Caco-2 (cell line): Measurements from ENCODE around the gene PRR12. TPM values are rescaled to one million over a fixed set of nuclear protein-coding genes. Genes with fewer than 3 reads are reported as not detected.

ENCODE experiments used
- BruUV-seq: library from RNA; stranded (reverse); fragments of 400-500 nt; replicated peaks from 2 replicates; lab custom pipeline; 2021; lab: Mats Ljungman, UMichigan
- CTCF ChIA-PET: fragments of 300-600 bp; sonication (Branson Sonifier 250); formaldehyde crosslinking; loops from one replicate; lab custom pipeline; 2022; ENCODE audit warnings: antibody characterized with exemption; lab: Charles Lee
- POLR2A ChIA-PET: fragments of 300-600 bp; sonication (Branson Sonifier 250); formaldehyde crosslinking; loops from one replicate; lab custom pipeline; 2022; ENCODE audit warnings: antibody characterized with exemption; lab: Charles Lee
- DNase-seq, 2 experiments: peaks; one replicate each; pipeline versions ENCODE4 v3.0.0 to v3.0.0-alpha.2; 2020 to 2022
- H3K27me3 ChIP-seq: replicated peaks from 2 replicates; pipeline ENCODE4 v1.6.0; 2011; ENCODE audit warnings: low read length; ENCODE audit not compliant: control insufficient read depth, insufficient read depth
- H3K36me3 ChIP-seq: 2 replicates; pipeline ENCODE4 v1.5.1; 2011; ENCODE audit warnings: low read length; ENCODE audit not compliant: control insufficient read depth, insufficient read depth
- H3K4me1 ChIP-seq: fragments of 250-450 bp; sonication (Bioruptor Pico); 2 replicates; pipeline ENCODE4 v1.5.1; 2020; ENCODE audit warnings: mild to moderate bottlenecking
- H3K4me3 ChIP-seq: 2 replicates; pipeline ENCODE4 v1.5.1; 2011; ENCODE audit warnings: low read depth, mild to moderate bottlenecking, control low read depth, low read length
- H3K9me3 ChIP-seq: fragments of 250-450 bp; sonication (Bioruptor Pico); 2 replicates; pipeline ENCODE4 v1.5.1; 2020; ENCODE audit warnings: mild to moderate bottlenecking, moderate library complexity
- H3K27ac Mint-ChIP-seq: one replicate; pipeline ENCODE4 v1.8.0; 2022; ENCODE audit warnings: mixed read lengths; ENCODE audit not compliant: unreplicated experiment
- H3K27me3 Mint-ChIP-seq: one replicate; pipeline ENCODE4 v1.8.0; 2022; ENCODE audit warnings: mixed read lengths; ENCODE audit not compliant: insufficient read depth, unreplicated experiment
- H3K36me3 Mint-ChIP-seq: one replicate; pipeline ENCODE4 v1.8.0; 2022; ENCODE audit warnings: mild to moderate bottlenecking, mixed read lengths; ENCODE audit not compliant: insufficient read depth, unreplicated experiment
- H3K4me1 Mint-ChIP-seq: one replicate; pipeline ENCODE4 v1.8.0; 2022; ENCODE audit warnings: low read depth, mixed read lengths; ENCODE audit not compliant: unreplicated experiment
- H3K4me3 Mint-ChIP-seq: one replicate; pipeline ENCODE4 v1.8.0; 2022; ENCODE audit warnings: mild to moderate bottlenecking, moderate library complexity, mixed read lengths; ENCODE audit not compliant: unreplicated experiment
- H3K9me3 Mint-ChIP-seq: one replicate; pipeline ENCODE4 v1.8.0; 2022; ENCODE audit warnings: mixed read lengths; ENCODE audit not compliant: unreplicated experiment
- intact Hi-C: fragments of 100-400 bp; cut with micrococcal nuclease; formaldehyde crosslinking; loops from one replicate; pipeline ENCODE4 v1.10.0; 2022; ENCODE audit not compliant: unreplicated experiment
- total RNA-seq: library from RNA; stranded (reverse); gene quantifications from 2 replicates; pipeline ENCODE4 v1.2.3, GENCODE V29; 2022
- TF ChIP-seq, protein P1 (sequence below), 2 experiments: fragments of 200-600 bp in 1 of 2; IDR thresholded peaks; 1 replicate in 1 of 2; 2 replicates in 1 of 2; pipeline versions ENCODE4 v1.5.1 to v1.8.0; 2011 to 2022; ENCODE audit warnings: antibody characterized with exemption in 1 of 2, control low read depth in 1 of 2, inconsistent platforms in 1 of 2, low read depth in 1 of 2, low read length in 1 of 2, mild to moderate bottlenecking in 1 of 2, moderate library complexity in 1 of 2; ENCODE audit not compliant: insufficient read depth in 1 of 2, severe bottlenecking in 1 of 2, unreplicated experiment in 1 of 2

The PRR12 gene
- total RNA-seq, 1 experiment from 2014 or later = 38.8 TPM

DNA sequence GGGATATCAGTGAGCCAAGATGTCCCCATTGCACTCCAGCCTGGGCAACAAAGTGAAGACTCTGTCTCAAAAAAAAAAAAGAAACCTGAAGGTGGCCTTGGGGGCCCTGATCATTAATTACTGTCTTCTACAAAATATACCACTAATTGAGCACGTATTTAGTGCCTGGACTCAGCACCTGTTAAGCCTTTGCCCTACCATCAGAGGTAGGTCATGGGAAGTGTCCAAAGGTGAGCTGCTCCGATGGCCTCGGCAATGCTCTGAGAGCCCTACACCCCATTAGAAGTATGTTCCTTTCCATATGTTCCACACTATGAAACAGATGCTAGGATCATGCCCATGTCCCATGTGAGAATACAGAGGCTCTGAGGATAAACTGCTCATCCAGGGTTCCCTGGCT lies 31.5 kb upstream of the PRR12 start:
- intact Hi-C loops = no loop called here
- no peak overlapping the region for H3K27ac Mint-ChIP-seq
- H3K9me3 Mint-ChIP-seq = no peaks in the 10 kb centered on the region
- H3K4me3 ChIP-seq = no peak overlapping the region
- no TSS peak for BruUV-seq
- H3K36me3 Mint-ChIP-seq = peaks cover 64% of the 10 kb centered on the region
- TF ChIP-seq, protein P1, sequence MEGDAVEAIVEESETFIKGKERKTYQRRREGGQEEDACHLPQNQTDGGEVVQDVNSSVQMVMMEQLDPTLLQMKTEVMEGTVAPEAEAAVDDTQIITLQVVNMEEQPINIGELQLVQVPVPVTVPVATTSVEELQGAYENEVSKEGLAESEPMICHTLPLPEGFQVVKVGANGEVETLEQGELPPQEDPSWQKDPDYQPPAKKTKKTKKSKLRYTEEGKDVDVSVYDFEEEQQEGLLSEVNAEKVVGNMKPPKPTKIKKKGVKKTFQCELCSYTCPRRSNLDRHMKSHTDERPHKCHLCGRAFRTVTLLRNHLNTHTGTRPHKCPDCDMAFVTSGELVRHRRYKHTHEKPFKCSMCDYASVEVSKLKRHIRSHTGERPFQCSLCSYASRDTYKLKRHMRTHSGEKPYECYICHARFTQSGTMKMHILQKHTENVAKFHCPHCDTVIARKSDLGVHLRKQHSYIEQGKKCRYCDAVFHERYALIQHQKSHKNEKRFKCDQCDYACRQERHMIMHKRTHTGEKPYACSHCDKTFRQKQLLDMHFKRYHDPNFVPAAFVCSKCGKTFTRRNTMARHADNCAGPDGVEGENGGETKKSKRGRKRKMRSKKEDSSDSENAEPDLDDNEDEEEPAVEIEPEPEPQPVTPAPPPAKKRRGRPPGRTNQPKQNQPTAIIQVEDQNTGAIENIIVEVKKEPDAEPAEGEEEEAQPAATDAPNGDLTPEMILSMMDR (IDR thresholded peaks at IDR 0.05; ENCODE audit: insufficient read depth in 1 of 2, low read depth in 1 of 2, low read length in 1 of 2, severe bottlenecking in 1 of 2, unreplicated experiment in 1 of 2) = no peak
- no peak for DNase-seq
- ChIA-PET CTCF (interaction anchor here (0.5 to 2.1 kb wide), 5 partner anchors 11 to 115 kb away, joined by 3 to 7 read pairs (median 5); no protein-coding TSS in a partner anchor), POLR2A (no interaction called here)
- no peaks in the 10 kb centered on the region for H3K27me3 Mint-ChIP-seq
- H3K9me3 ChIP-seq = no peaks in the 10 kb centered on the region
- H3K4me1 ChIP-seq = peaks cover 5% of the 10 kb centered on the region
- no peaks in the 10 kb centered on the region for H3K27me3 ChIP-seq
- H3K4me1 Mint-ChIP-seq = peaks cover 7% of the 10 kb centered on the region
- H3K36me3 ChIP-seq = peaks cover under 1% of the 10 kb centered on the region; the same call in 1 of the 2 replicates
- H3K4me3 Mint-ChIP-seq = no peak overlapping the region

DNA sequence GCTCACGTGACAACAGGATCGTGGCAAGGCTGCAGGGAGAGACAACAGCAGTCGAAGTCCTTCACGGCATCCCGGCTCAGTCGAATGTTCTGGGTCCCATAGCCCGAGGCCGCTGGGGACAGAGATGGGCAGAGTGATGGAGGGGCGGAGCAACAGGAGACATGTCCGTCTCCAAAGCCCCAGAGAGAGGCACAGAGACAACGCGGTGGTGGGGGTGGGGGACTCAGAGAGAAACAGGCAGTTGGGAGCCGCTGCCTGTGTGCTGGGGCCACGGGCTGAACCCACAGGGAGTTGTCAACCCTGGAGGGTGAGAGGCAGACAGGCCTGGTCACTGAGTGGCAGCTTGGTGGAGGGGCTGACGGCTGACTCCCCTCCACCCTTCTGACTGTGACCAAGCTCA lies 31.1 kb upstream of the PRR12 start:
- CTCF ChIA-PET = interaction anchor here (1.8 kb wide), 1 partner anchor 13 kb away, joined by 5 read pairs; no protein-coding TSS in a partner anchor

DNA sequence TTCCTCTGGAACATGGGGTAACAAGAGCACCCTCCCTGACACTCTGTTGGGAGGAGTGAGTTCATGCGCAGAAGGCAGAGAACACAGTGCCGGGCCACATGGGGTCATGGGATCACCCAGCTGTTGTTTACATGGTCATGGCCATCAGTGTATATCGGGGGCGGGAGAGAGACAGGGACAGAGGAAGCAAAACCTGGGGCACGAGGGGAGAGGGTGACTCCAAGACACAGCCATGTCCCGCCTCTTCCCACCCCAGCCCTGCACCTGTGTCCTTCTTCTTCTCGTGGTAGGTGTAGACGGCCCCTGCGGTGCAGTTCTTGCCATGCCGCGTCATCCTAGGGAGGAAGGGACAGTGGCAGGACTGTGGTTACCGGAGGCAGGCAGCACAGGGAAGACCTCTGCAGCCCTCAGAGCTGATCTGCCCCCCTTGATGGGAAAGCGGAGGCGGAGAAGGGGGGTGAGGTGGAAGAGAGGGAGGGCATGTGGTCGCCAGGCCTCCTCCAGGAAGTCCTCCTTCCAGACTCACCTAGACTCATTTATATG lies 30.6 kb upstream of the PRR12 start:
- CTCF ChIA-PET = interaction anchor here (1.0 to 1.8 kb wide), 2 partner anchors 10 to 14 kb away, joined by 4 to 5 read pairs; no protein-coding TSS in a partner anchor

More for the DNA sequence above, 31.1 kb upstream of the PRR12 start:
- Mint-ChIP-seq H3K4me3 (no peak overlapping the region), H3K27me3 (no peaks in the 10 kb centered on the region), H3K36me3 (peaks cover 63% of the 10 kb centered on the region), H3K27ac (no peak overlapping the region), H3K9me3 (no peaks in the 10 kb centered on the region), H3K4me1 (peaks cover 2% of the 10 kb centered on the region)
- no peak for DNase-seq
- peaks cover 2% of the 10 kb centered on the region; the same call in 1 of the 2 replicates for H3K36me3 ChIP-seq
- no TSS peak for BruUV-seq
- H3K27me3 ChIP-seq = no peaks in the 10 kb centered on the region
- H3K4me3 ChIP-seq = no peak overlapping the region
- peaks cover under 1% of the 10 kb centered on the region; the same call in 1 of the 2 replicates for H3K4me1 ChIP-seq
- TF ChIP-seq, protein P1 (IDR thresholded peaks at IDR 0.05; ENCODE audit: insufficient read depth in 1 of 2, low read depth in 1 of 2, low read length in 1 of 2, severe bottlenecking in 1 of 2, unreplicated experiment in 1 of 2) = no peak
- intact Hi-C loops = no loop called here
- POLR2A ChIA-PET = no interaction called here
- H3K9me3 ChIP-seq = no peaks in the 10 kb centered on the region

More for the DNA sequence above, 30.6 kb upstream of the PRR12 start:
- Histone ChIP-seq H3K4me1 (no peaks in the 10 kb centered on the region), H3K36me3 (peaks cover 2% of the 10 kb centered on the region; the same call in 1 of the 2 replicates), H3K4me3 (no peak overlapping the region), H3K9me3 (no peaks in the 10 kb centered on the region), H3K27me3 (no peaks in the 10 kb centered on the region)
- Mint-ChIP-seq H3K9me3 (no peaks in the 10 kb centered on the region), H3K4me1 (no peaks in the 10 kb centered on the region), H3K27ac (no peak overlapping the region), H3K4me3 (no peak overlapping the region), H3K36me3 (peaks cover 62% of the 10 kb centered on the region), H3K27me3 (no peaks in the 10 kb centered on the region)
- no TSS peak for BruUV-seq
- DNase-seq = no peak
- intact Hi-C loops = no loop called here
- TF ChIP-seq, protein P1 (IDR thresholded peaks at IDR 0.05; ENCODE audit: insufficient read depth in 1 of 2, low read depth in 1 of 2, low read length in 1 of 2, severe bottlenecking in 1 of 2, unreplicated experiment in 1 of 2) = no peak
- POLR2A ChIA-PET = interaction anchor here (1.0 kb wide), 2 partner anchors 65 to 80 kb away, joined by 3 read pairs; partner anchors contain the start of gene RRAS
